IPS-20b (cell line): Measurements from ENCODE around the gene ARPP21.

Source experiments
- H3K27ac ChIP-seq: one replicate; pipeline ENCODE4 v1.5.1; 2013; ENCODE audit warnings: low read length
- H3K27me3 ChIP-seq: 2 replicates; pipeline ENCODE4 v1.6.1; 2013; ENCODE audit warnings: mild to moderate bottlenecking, low read length, inconsistent platforms; ENCODE audit not compliant: insufficient read depth
- H3K36me3 ChIP-seq: 2 replicates; pipeline ENCODE4 v1.6.1; 2013; ENCODE audit warnings: low read depth, mild to moderate bottlenecking, inconsistent platforms, low read length, moderate library complexity; ENCODE audit not compliant: insufficient read depth
- H3K4me1 ChIP-seq: 2 replicates; pipeline ENCODE4 v1.6.1; 2013; ENCODE audit warnings: mild to moderate bottlenecking, control low read depth, inconsistent platforms, low read length, moderate library complexity; ENCODE audit not compliant: insufficient read depth
- H3K4me3 ChIP-seq: 2 replicates; pipeline ENCODE4 v1.5.1; 2013; ENCODE audit warnings: mild to moderate bottlenecking, low read length, inconsistent platforms
- H3K9ac ChIP-seq: 2 replicates; pipeline ENCODE4 v1.6.1; 2013; ENCODE audit warnings: low read depth, mild to moderate bottlenecking, inconsistent platforms, low read length, moderate library complexity
- H3K9me3 ChIP-seq: 2 replicates; pipeline ENCODE4 v1.6.1; 2013; ENCODE audit warnings: mild to moderate bottlenecking, low read depth, low read length, inconsistent platforms; ENCODE audit not compliant: insufficient read depth

The ARPP21 gene

GRCh38 chr3:35739964-35740527 is 100.7 kb downstream of the ARPP21 start:
- H3K4me1 ChIP-seq = peaks cover 12% of the 10 kb centered on the region; the same call in 1 of the 2 replicates
- no peak overlapping the region for H3K9ac ChIP-seq
- H3K27me3 ChIP-seq = peaks cover 23% of the 10 kb centered on the region
- H3K4me3 ChIP-seq = no peak overlapping the region
- H3K9me3 ChIP-seq = no peaks in the 10 kb centered on the region
- no peaks in the 10 kb centered on the region for H3K36me3 ChIP-seq
- no peak overlapping the region for H3K27ac ChIP-seq

- Histone ChIP-seq H3K4me3 (no peak overlapping the region), H3K36me3 (no peaks in the 10 kb centered on the region), H3K9ac (no peak overlapping the region), H3K4me1 (peaks cover 12% of the 10 kb centered on the region; the same call in 1 of the 2 replicates), H3K9me3 (no peaks in the 10 kb centered on the region), H3K27ac (no peak overlapping the region), H3K27me3 (peaks cover 44% of the 10 kb centered on the region)
These were observed 103.9 kb downstream of the ARPP21 start for GRCh38 chr3:35743218-35743617.

- peaks cover 19% of the 10 kb centered on the region; the same call in 1 of the 2 replicates for H3K4me1 ChIP-seq
- 0 out of 2 replicates have a peak overlapping the region, but pooled peaks have one; percentile 16 for H3K4me3 ChIP-seq
- peaks cover 44% of the 10 kb centered on the region for H3K27me3 ChIP-seq
- no peaks in the 10 kb centered on the region for H3K9me3 ChIP-seq
- H3K9ac ChIP-seq = no peak overlapping the region
- no peaks in the 10 kb centered on the region for H3K36me3 ChIP-seq
- H3K27ac ChIP-seq = no peak overlapping the region
These were observed 105.1 kb downstream of the ARPP21 start for GRCh38 chr3:35744419-35744818.

GRCh38 chr3:35745351-35745750 is 106.0 kb downstream of the ARPP21 start:
- H3K4me3 ChIP-seq = no peak overlapping the region
- no peak overlapping the region for H3K27ac ChIP-seq
- no peaks in the 10 kb centered on the region for H3K36me3 ChIP-seq
- no peak overlapping the region for H3K9ac ChIP-seq
- peaks cover 17% of the 10 kb centered on the region; the same call in 1 of the 2 replicates for H3K4me1 ChIP-seq
- peaks cover 44% of the 10 kb centered on the region for H3K27me3 ChIP-seq
- no peaks in the 10 kb centered on the region for H3K9me3 ChIP-seq

- Histone ChIP-seq H3K36me3 (no peaks in the 10 kb centered on the region), H3K4me1 (peaks cover 20% of the 10 kb centered on the region; the same call in 1 of the 2 replicates), H3K4me3 (no peak overlapping the region), H3K27ac (no peak overlapping the region), H3K27me3 (peaks cover 44% of the 10 kb centered on the region), H3K9me3 (no peaks in the 10 kb centered on the region), H3K9ac (no peak overlapping the region)
These were observed 106.6 kb downstream of the ARPP21 start for GRCh38 chr3:35745802-35746484.

- H3K27me3 ChIP-seq = peaks cover 44% of the 10 kb centered on the region
- peaks cover 22% of the 10 kb centered on the region; the same call in 1 of the 2 replicates for H3K4me1 ChIP-seq
- H3K36me3 ChIP-seq = no peaks in the 10 kb centered on the region
- H3K9me3 ChIP-seq = no peaks in the 10 kb centered on the region
- H3K27ac ChIP-seq = no peak overlapping the region
- no peak overlapping the region for H3K9ac ChIP-seq
- no peak overlapping the region for H3K4me3 ChIP-seq
These were observed 107.2 kb downstream of the ARPP21 start for GRCh38 chr3:35746492-35746891.

GRCh38 chr3:35748144-35748543 is 108.8 kb downstream of the ARPP21 start:
- Histone ChIP-seq H3K27me3 (peaks cover 40% of the 10 kb centered on the region), H3K36me3 (no peaks in the 10 kb centered on the region)

GRCh38 chr3:35751207-35751606 is 111.9 kb downstream of the ARPP21 start:
- Histone ChIP-seq H3K9me3 (no peaks in the 10 kb centered on the region), H3K4me1 (peaks cover 12% of the 10 kb centered on the region; the same call in 1 of the 2 replicates), H3K36me3 (no peaks in the 10 kb centered on the region), H3K9ac (no peak overlapping the region), H3K4me3 (no peak overlapping the region), H3K27ac (no peak overlapping the region), H3K27me3 (peaks cover 10% of the 10 kb centered on the region)

More at GRCh38 chr3:35748144-35748543, 108.8 kb downstream of the ARPP21 start:
- Histone ChIP-seq H3K4me3 (no peak overlapping the region), H3K9me3 (no peaks in the 10 kb centered on the region), H3K4me1 (peaks cover 22% of the 10 kb centered on the region; the same call in 1 of the 2 replicates), H3K9ac (no peak overlapping the region), H3K27ac (no peak overlapping the region)

- Histone ChIP-seq H3K27ac (no peak overlapping the region), H3K4me1 (peaks cover 16% of the 10 kb centered on the region), H3K36me3 (no peaks in the 10 kb centered on the region), H3K9me3 (no peaks in the 10 kb centered on the region), H3K4me3 (no peak overlapping the region), H3K27me3 (no peaks in the 10 kb centered on the region), H3K9ac (no peak overlapping the region)
These were observed 118.8 kb downstream of the ARPP21 start for GRCh38 chr3:35757991-35758757.

- H3K9ac ChIP-seq = no peak overlapping the region
- H3K27me3 ChIP-seq = no peaks in the 10 kb centered on the region
- H3K4me3 ChIP-seq = no peak overlapping the region
- H3K27ac ChIP-seq = no peak overlapping the region
- H3K4me1 ChIP-seq = peaks cover 16% of the 10 kb centered on the region
- no peaks in the 10 kb centered on the region for H3K36me3 ChIP-seq
- no peaks in the 10 kb centered on the region for H3K9me3 ChIP-seq
These were observed 120.8 kb downstream of the ARPP21 start for GRCh38 chr3:35760146-35760545.

GRCh38 chr3:35761311-35761710 is 122.0 kb downstream of the ARPP21 start:
- Histone ChIP-seq H3K36me3 (no peaks in the 10 kb centered on the region), H3K27ac (no peak overlapping the region), H3K9ac (no peak overlapping the region), H3K9me3 (no peaks in the 10 kb centered on the region), H3K4me3 (no peak overlapping the region), H3K27me3 (no peaks in the 10 kb centered on the region), H3K4me1 (peaks cover 21% of the 10 kb centered on the region)
